Effector memory CD4-positive, alpha-beta T cell (primary cell): ENCODE results near the gene ABCB8.

Source experiments
- DNase-seq, 3 donors: peaks; one replicate each; pipeline ENCODE4 v3.0.0-alpha.2; 2020
- H3K27ac ChIP-seq: 2 replicates; pipeline ENCODE4 v1.7.0; 2013; ENCODE audit warnings: mild to moderate bottlenecking, low read length, moderate library complexity; ENCODE audit not compliant: insufficient read depth, poor library complexity, severe bottlenecking
- H3K27me3 ChIP-seq: replicated peaks from 2 replicates; pipeline ENCODE4 v1.7.0; 2013; ENCODE audit warnings: mild to moderate bottlenecking, low read length; ENCODE audit not compliant: insufficient read depth, control insufficient read depth, poor library complexity, severe bottlenecking
- H3K36me3 ChIP-seq: 2 replicates; pipeline ENCODE4 v1.7.0; 2013; ENCODE audit warnings: mild to moderate bottlenecking, low read length, moderate library complexity; ENCODE audit not compliant: control insufficient read depth, insufficient read depth
- H3K4me1 ChIP-seq: 2 replicates; pipeline ENCODE4 v1.7.0; 2013; ENCODE audit warnings: low read length, mild to moderate bottlenecking; ENCODE audit not compliant: control insufficient read depth, insufficient read depth, poor library complexity, severe bottlenecking
- H3K4me3 ChIP-seq: 2 replicates; pipeline ENCODE4 v1.7.0; 2013; ENCODE audit warnings: low read length, low read depth, mild to moderate bottlenecking; ENCODE audit not compliant: insufficient read depth, poor library complexity, severe bottlenecking
- H3K9me3 ChIP-seq: 2 replicates; pipeline ENCODE4 v1.7.0; 2013; ENCODE audit warnings: mild to moderate bottlenecking, low read length, moderate library complexity; ENCODE audit not compliant: control insufficient read depth

The ABCB8 gene

DNA sequence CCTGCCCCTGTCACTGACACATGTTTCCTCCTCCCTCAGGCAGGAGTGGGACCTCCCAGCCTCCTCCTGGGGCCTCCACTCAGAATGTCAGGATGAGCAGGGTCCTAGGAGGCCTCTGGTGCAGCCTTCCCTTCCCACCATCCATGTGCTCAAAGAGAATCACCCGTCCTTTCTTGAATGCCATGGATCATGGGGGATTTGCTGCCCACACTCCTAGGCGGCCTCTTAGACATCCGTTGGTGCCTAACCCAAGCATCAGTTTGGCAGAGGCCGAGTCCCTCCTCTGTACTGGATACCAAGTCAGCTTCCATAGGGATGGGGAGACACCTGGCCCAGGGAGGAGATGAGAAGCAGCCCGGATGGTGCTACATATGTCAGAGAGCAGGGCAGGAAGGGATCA lies 30.4 kb upstream of the ABCB8 start:
- Histone ChIP-seq H3K9me3 (no peaks in the 10 kb centered on the region), H3K36me3 (peaks cover 7% of the 10 kb centered on the region), H3K4me1 (peaks cover 48% of the 10 kb centered on the region), H3K27ac (no peak overlapping the region), H3K4me3 (no peak overlapping the region), H3K27me3 (no peaks in the 10 kb centered on the region)
- DNase-seq = no peak

- DNase-seq = no peak
Observed at GRCh38 chr7:150998341-150998740, 29.9 kb upstream of the ABCB8 start.

DNA sequence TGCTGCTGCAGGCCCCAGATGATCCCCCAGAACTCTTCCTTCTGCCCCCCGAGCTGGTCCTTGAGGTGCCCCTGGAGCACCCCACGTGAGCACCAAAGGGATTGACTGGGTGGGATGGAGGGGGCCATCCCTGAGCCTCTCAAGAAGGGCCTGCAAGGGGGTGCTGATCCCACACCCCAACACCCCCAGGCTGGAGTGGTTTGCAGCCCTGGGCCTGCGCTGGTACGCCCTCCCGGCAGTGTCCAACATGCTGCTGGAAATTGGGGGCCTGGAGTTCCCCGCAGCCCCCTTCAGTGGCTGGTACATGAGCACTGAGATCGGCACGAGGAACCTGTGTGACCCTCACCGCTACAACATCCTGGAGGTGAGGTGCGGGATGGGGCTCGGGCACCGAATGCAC lies 29.2 kb upstream of the ABCB8 start:
- Histone ChIP-seq H3K27me3 (no peaks in the 10 kb centered on the region), H3K27ac (peak overlapping the region; percentile 22), H3K4me3 (no peak overlapping the region), H3K4me1 (peaks cover 46% of the 10 kb centered on the region), H3K36me3 (peaks cover 7% of the 10 kb centered on the region), H3K9me3 (no peaks in the 10 kb centered on the region)
- no peak for DNase-seq

More at GRCh38 chr7:150998341-150998740, 29.9 kb upstream of the ABCB8 start:
- H3K27ac ChIP-seq = no peak overlapping the region
- no peaks in the 10 kb centered on the region for H3K9me3 ChIP-seq
- no peaks in the 10 kb centered on the region for H3K27me3 ChIP-seq
- peaks cover 7% of the 10 kb centered on the region for H3K36me3 ChIP-seq
- H3K4me3 ChIP-seq = no peak overlapping the region
- H3K4me1 ChIP-seq = peaks cover 48% of the 10 kb centered on the region

- H3K4me3 ChIP-seq = no peak overlapping the region
- H3K36me3 ChIP-seq = peaks cover 7% of the 10 kb centered on the region
- DNase-seq = no peak
- peak overlapping the region; percentile 22 for H3K27ac ChIP-seq
- no peaks in the 10 kb centered on the region for H3K27me3 ChIP-seq
- H3K4me1 ChIP-seq = peaks cover 39% of the 10 kb centered on the region
- no peaks in the 10 kb centered on the region for H3K9me3 ChIP-seq
Observed at GRCh38 chr7:150999497-151000230, 28.6 kb upstream of the ABCB8 start.

GRCh38 chr7:151000897-151001495 lies 27.3 kb upstream of the ABCB8 start:
- peaks cover 7% of the 10 kb centered on the region for H3K36me3 ChIP-seq
- H3K27ac ChIP-seq = no peak overlapping the region
- H3K27me3 ChIP-seq = no peaks in the 10 kb centered on the region
- no peak overlapping the region for H3K4me3 ChIP-seq
- H3K9me3 ChIP-seq = no peaks in the 10 kb centered on the region
- DNase-seq = no peak
- peaks cover 32% of the 10 kb centered on the region for H3K4me1 ChIP-seq

GRCh38 chr7:151001546-151001945 lies 26.7 kb upstream of the ABCB8 start:
- no peak for DNase-seq
- Histone ChIP-seq H3K4me1 (peaks cover 28% of the 10 kb centered on the region), H3K36me3 (peaks cover 7% of the 10 kb centered on the region), H3K27ac (no peak overlapping the region), H3K4me3 (no peak overlapping the region), H3K9me3 (no peaks in the 10 kb centered on the region), H3K27me3 (no peaks in the 10 kb centered on the region)

DNA sequence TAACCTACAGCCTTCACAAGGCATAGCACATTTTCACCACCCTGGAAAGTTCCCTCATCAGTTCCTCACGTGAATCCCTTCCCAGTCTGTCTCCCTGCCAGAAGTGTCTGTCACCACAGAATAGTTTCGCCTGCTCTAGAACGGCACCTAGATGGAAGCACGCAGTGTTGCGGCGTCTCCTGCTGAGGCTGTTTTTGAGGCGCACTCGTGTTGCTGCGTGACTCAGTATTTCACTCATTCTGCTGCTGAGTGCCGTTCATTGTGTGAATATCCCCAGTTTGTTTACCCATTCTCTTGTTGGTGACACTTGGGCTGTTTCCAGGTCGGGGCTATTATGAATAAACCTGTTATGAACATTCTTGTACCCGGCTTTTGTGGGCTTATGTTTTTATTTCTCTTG lies 24.7 kb upstream of the ABCB8 start:
- Histone ChIP-seq H3K4me1 (peaks cover 32% of the 10 kb centered on the region), H3K27me3 (no peaks in the 10 kb centered on the region), H3K9me3 (no peaks in the 10 kb centered on the region), H3K36me3 (peaks cover 7% of the 10 kb centered on the region), H3K27ac (no peak overlapping the region), H3K4me3 (no peak overlapping the region)
- DNase-seq = no peak

GRCh38 chr7:151005566-151005965 lies 22.7 kb upstream of the ABCB8 start:
- H3K4me1 ChIP-seq = peaks cover 41% of the 10 kb centered on the region
- no peaks in the 10 kb centered on the region for H3K27me3 ChIP-seq
- no peaks in the 10 kb centered on the region for H3K9me3 ChIP-seq
- DNase-seq = no peak
- H3K36me3 ChIP-seq = peaks cover 7% of the 10 kb centered on the region
- H3K4me3 ChIP-seq = no peak overlapping the region
- H3K27ac ChIP-seq = no peak overlapping the region

- H3K4me3 ChIP-seq = no peak overlapping the region
- no peak overlapping the region for H3K27ac ChIP-seq
- H3K9me3 ChIP-seq = no peaks in the 10 kb centered on the region
- H3K27me3 ChIP-seq = no peaks in the 10 kb centered on the region
- H3K4me1 ChIP-seq = peaks cover 49% of the 10 kb centered on the region
- no peak for DNase-seq
- H3K36me3 ChIP-seq = peaks cover 2% of the 10 kb centered on the region
Observed at GRCh38 chr7:151006590-151007300, 21.5 kb upstream of the ABCB8 start.

DNA sequence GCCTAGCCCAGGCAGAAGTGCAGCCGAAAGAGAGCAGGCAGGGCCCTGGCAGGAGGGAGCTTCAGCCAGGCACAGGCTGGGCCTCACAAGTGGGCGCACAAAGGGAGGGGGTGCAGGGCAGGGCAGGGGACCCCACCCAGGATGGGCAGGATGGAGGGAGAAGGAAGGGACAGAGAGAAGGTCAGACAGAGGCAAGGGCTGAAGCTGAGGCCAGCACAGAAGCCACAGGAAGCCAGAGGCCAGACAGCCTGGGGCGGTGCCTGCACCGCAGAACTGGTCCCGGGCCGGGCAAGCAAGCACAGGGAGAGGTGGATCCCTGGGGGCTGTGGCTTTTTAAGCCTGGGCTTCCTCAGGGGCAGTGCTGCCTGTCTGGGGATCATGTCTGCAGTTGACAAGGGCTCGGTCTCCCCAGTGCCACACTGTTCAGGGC lies 20.8 kb upstream of the ABCB8 start:
- peaks cover 56% of the 10 kb centered on the region for H3K4me1 ChIP-seq

More for the DNA sequence above, 20.8 kb upstream of the ABCB8 start:
- peak overlapping the region; percentile 76 for H3K27ac ChIP-seq
- peak overlapping the region; percentile 33 for H3K4me3 ChIP-seq
- H3K9me3 ChIP-seq = no peaks in the 10 kb centered on the region
- no peak for DNase-seq
- no peaks in the 10 kb centered on the region for H3K27me3 ChIP-seq
- H3K36me3 ChIP-seq = no peaks in the 10 kb centered on the region
